Measurements from ENCODE around the gene POPDC2.

DNA sequence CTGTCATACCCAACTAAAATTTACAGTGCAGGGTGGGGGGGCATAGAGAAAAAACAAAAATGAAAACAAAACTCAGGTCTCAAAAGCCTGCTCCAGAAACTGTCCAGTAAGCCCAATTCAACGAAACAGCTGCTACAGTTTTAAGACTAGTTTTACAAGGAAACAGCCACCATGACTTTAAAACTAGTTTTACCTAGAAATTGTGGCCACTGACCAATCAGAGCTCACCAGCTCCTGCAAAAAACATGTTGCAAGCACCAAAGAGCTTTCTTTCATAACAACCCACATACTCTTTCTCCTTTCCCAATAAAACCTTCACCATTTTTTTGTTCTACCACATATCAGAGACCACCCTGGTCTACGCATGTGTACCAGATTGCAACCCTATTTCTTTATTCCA is 35.1 kb upstream of the POPDC2 start:
- TF ChIP-seq TCF12 (IDR thresholded peaks at IDR 0.05) (no peak), CTCF (IDR thresholded peaks at IDR 0.05) (no peak), EZH2phosphoT487 (IDR thresholded peaks at IDR 0.05; ENCODE audit: borderline replicate concordance, low read depth) (no peak), RAD21 (IDR thresholded peaks at IDR 0.05; ENCODE audit: low read length) (no peak), CHD2 (IDR thresholded peaks at IDR 0.05; ENCODE audit: low read length, partially characterized antibody) (no peak), SMC3 (IDR thresholded peaks at IDR 0.05; ENCODE audit: low read depth, low read length) (no peak)
- TF ChIP-seq, protein P1, sequence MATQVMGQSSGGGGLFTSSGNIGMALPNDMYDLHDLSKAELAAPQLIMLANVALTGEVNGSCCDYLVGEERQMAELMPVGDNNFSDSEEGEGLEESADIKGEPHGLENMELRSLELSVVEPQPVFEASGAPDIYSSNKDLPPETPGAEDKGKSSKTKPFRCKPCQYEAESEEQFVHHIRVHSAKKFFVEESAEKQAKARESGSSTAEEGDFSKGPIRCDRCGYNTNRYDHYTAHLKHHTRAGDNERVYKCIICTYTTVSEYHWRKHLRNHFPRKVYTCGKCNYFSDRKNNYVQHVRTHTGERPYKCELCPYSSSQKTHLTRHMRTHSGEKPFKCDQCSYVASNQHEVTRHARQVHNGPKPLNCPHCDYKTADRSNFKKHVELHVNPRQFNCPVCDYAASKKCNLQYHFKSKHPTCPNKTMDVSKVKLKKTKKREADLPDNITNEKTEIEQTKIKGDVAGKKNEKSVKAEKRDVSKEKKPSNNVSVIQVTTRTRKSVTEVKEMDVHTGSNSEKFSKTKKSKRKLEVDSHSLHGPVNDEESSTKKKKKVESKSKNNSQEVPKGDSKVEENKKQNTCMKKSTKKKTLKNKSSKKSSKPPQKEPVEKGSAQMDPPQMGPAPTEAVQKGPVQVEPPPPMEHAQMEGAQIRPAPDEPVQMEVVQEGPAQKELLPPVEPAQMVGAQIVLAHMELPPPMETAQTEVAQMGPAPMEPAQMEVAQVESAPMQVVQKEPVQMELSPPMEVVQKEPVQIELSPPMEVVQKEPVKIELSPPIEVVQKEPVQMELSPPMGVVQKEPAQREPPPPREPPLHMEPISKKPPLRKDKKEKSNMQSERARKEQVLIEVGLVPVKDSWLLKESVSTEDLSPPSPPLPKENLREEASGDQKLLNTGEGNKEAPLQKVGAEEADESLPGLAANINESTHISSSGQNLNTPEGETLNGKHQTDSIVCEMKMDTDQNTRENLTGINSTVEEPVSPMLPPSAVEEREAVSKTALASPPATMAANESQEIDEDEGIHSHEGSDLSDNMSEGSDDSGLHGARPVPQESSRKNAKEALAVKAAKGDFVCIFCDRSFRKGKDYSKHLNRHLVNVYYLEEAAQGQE (IDR thresholded peaks at IDR 0.05; ENCODE audit: low read depth, low read length): no peak
- TF ChIP-seq, protein P2, sequence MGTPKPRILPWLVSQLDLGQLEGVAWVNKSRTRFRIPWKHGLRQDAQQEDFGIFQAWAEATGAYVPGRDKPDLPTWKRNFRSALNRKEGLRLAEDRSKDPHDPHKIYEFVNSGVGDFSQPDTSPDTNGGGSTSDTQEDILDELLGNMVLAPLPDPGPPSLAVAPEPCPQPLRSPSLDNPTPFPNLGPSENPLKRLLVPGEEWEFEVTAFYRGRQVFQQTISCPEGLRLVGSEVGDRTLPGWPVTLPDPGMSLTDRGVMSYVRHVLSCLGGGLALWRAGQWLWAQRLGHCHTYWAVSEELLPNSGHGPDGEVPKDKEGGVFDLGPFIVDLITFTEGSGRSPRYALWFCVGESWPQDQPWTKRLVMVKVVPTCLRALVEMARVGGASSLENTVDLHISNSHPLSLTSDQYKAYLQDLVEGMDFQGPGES (IDR thresholded peaks at IDR 0.05; ENCODE audit: low read depth, low read length): no peak
